HG03469 (cell line): ENCODE measurements around the gene PKMYT1.
"Not testable (repeated sequence)": the region's sequence is repeated elsewhere in the genome, so short reads cannot be mapped to it uniquely, and the experiment has no call there.

Experiments
- ATAC-seq: cut with Tn5 transposase; IDR thresholded peaks from one replicate; pipeline ENCODE4 v1.9.1; 2021; ENCODE audit warnings: mild to moderate bottlenecking, moderate library complexity, moderate number of reproducible peaks; ENCODE audit not compliant: unreplicated experiment

The PKMYT1 gene

DNA sequence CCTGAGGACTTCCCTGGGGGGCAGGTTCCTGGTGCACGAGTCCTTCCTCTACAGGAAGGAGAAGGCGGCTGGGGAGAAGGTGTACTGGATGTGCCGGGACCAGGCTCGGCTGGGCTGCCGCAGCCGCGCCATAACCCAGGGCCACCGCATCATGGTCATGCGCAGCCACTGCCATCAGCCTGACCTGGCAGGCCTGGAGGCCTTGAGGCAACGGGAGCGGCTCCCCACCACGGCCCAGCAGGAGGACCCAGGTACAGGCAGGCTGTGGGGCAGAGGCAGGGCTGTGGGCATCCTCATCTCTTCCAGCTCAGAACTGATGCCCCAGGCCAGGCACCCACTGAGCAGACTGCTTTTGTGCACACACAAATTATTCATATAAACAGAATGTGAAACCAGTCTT is 42.0 kb downstream of the PKMYT1 start:
- ATAC-seq, result no peak

DNA sequence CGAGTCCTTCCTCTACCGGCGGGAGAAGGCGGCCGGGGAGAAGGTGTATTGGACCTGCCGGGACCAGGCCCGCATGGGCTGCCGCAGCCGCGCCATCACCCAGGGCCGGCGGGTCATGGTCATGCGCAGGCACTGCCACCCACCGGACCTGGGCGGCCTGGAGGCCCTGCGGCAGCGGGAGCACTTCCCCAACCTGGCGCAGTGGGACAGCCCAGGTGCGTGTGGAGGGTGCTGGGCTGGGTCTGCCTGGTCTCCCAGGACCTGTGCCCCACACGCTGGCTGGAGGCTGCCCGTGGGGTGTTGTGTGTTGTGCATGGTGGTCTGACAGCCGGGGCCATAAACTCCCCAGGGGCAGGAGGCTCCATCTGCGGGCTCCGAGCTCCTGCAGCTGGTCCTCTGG is 43.1 kb downstream of the PKMYT1 start:
- no peak for ATAC-seq

DNA sequence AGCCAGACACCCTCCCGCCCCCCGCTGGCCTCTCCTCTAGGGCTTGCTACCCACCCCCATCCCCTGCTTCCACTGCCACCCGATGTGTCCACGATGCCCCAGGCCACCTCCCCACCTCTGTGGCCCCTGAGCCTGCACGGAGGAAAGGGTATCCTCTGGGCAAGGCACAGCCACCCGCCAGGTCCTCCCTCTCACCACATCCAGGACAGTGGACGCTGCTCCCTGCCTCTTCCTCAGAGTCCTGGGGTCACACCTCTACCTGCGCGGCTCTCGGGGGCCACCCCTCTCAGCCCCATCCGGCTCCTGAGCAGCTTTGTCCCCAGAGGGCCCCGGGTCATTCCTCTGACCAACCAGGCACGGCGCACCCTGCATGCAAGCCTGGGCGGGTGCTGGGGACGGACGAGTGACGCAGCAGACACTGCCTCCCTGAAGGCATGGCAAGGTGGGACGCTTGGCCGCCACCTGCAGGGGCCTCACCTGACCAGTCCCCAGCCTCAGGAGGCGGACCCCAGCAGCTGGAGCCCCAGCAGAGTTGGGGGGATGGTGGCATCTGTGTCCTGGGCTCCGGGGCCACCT is 43.7 kb downstream of the PKMYT1 start:
- ATAC-seq, result no peak

DNA sequence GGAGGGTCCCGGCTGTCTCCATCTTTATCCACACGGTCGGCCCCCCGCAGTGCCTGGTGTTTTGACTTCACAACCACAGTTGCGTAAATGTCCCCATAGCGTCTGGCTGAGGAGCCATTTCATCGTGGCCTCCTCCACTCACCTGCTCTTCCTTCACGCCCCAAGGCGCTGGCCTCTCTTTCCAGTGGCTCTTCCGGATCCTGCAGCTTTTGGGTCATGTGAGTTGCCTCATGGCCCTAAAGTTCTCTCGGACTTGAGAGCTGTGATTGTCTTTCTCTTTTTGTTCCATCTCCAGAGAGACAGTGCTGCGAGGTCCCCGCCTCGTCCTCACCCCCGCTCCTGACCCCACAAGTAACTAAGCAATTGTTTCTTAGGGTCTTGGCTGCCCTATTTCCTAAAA is 45.8 kb downstream of the PKMYT1 start:
- ATAC-seq, result no peak

DNA sequence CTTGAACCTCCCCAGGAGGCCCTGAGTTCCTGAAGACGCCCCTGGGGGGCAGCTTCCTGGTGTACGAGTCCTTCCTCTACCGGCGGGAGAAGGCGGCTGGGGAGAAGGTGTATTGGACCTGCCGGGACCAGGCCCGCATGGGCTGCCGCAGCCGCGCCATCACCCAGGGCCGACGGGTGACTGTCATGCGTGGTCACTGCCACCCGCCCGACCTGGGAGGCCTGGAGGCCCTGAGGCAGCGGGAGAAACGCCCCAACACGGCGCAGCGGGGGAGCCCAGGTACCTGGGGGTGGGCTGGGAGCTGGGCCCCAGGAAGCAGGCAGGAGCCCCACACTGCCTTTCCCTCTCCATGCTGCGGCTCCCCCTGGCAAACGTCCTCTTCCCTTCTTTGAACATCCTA is 46.5 kb downstream of the PKMYT1 start:
- no peak for ATAC-seq

DNA sequence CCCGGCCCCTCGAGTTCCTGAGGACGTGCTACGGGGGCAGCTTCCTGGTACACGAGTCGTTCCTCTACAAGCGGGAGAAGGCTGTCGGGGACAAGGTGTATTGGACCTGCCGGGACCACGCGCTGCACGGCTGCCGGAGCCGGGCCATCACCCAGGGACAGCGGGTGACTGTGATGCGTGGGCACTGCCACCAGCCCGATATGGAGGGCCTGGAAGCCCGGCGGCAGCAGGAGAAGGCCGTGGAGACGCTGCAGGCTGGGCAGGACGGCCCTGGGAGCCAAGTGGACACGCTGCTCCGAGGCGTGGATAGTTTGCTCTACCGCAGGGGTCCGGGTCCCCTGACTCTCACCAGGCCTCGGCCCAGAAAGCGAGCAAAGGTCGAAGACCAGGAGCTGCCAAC is 47.1 kb downstream of the PKMYT1 start:
- no peak for ATAC-seq

DNA sequence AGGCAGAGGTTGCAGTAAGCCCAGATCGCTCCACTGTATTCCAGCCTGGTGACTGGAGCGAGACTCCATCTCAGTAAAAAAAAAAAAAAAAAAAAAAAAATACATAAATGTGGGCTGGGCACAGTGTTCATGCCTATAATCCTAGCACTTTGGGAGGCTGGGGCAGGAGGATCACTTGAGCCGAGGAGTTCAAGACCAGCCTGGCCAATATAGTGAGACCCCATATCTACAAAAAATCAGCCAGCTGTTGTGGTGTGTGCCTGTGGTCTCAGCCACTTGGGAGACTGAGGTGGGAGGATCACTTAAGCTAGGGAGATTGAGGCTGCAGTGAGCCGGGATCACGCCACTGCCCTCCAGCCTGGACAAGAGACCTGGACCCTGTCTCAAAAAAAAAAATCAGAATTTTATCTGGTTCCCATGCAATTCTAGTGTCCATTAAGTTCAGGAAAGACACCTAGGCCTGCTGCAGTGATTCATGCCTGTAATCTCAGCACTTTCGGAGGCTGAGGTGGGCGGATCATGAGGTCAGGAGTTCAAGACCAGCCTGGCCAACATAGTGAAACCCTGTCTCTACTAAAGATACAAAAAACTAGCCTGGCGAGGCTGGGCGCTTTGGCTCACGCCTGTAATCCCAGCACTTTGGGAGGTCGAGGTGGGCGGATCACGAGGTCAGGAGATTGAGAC is 48.9 kb downstream of the PKMYT1 start:
- not testable (repeated sequence) for ATAC-seq

DNA sequence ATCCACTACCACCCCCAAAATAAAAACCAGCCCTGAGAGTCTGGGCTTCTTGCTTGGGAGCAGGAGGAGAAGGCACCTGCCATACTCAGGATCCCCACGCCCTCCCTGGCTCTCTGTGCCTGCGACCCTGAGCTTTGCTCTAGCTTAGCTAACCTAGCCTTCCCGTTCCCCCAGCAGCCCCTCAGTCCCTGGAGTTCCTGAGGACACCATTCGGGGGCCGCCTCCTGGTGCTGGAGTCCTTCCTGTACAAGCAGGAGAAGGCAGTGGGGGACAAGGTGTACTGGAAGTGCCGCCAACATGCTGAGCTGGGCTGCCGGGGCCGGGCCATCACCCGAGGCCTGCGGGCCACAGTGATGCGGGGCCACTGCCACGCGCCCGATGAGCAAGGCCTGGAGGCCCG is 50.0 kb downstream of the PKMYT1 start:
- no peak for ATAC-seq

DNA sequence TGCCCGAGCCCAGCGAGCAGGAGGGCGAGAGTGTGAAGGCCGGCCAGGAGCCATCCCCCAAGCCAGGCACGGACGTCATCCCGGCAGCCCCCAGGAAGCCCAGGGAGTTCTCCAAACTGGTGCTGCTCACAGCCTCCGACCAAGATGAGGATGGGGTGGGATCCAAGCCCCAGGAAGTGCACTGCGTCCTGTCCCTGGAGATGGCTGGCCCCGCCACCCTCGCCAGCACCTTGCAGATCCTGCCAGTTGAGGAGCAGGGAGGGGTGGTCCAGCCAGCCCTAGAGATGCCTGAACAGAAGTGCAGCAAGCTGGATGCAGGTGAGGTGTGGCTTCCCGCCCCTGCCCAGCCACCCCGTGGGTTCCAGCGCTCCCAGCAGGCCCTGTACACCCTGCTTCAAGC is 50.6 kb downstream of the PKMYT1 start:
- ATAC-seq, result no peak

DNA sequence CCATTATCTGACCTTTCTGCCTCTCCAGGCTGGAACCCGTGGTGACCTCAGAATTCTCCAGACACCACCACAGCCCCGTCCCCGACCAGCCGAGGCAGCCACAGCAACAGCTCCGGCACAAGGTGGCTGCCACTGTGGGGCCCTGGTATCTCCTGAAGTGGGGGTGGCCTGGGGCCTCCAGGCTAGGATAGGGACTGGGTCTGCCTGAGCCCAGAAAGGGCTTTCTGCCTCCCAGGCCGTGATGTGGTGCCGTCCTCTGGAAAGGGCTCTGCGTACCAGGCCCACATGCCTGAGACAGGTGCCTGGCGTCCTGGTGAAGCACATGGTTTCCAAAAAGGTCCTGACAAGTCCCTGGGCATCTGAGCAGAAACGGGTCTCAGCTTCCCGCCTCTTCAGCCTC is 51.5 kb downstream of the PKMYT1 start:
- ATAC-seq, result no peak

DNA sequence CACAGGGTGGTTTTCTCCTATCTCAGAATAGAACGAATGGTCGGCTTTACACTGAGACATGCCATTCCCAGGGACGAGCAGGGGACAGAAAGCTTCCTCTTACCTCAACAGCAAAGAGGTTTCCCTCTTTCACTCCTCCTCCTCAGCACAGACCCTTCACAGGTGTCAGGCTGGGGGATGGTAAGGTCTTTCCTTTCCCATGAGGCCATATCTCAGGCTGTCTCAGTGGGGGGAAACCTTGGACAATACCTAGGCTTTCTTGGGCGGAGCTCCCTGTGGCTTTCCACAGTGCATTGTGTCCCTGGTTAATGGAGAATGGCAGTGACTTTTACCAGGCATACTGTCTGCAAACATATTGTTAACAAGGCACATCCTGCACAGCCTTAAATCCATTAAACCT is 52.1 kb downstream of the PKMYT1 start:
- not testable (repeated sequence) for ATAC-seq

DNA sequence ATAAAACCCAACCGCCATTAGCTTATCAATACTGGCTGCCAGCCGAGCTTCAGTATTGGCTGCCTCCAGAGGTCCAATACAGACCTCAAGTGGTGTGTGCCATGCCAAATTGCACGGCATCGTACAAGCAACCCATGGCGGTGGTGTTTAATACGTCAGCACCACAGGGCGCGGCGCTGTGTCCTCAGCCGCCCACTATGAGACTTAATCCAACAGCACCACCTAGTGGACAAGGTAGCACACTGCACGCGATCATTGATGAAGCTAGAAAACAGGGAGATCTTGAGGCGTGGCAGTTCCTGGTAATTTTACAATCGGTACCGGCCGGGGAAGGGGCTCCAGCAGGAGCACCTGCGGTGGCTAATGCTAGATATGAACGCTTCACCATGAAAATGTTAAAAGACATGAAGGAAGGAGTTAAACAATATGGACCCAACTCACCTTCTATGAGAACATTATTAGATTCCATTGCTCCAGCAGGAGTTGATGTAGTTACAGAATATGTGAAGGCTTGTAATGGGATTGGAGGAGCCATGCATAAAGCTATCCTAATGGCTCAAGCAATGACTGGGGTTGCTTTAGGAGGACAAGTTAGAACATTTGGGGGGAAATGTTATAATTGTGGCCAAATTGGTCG is 53.1 kb downstream of the PKMYT1 start:
- peak; percentile 52 for ATAC-seq

DNA sequence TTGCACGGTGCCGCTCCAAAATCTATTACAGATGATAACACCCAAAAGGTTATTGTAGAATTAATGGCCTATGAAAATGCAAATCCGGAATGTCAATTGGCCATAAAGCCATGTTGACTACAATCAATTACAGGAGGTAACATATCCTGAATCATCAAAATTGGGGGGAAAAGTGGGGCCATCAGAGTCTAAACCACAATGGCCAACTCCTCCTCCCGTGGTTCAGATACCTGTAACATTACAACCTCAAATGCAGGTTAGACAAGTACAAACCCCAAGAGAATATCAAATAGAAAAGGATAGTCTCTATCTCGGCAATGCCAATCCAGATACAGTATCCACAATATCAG is 53.6 kb downstream of the PKMYT1 start:
- ATAC-seq, result no peak

DNA sequence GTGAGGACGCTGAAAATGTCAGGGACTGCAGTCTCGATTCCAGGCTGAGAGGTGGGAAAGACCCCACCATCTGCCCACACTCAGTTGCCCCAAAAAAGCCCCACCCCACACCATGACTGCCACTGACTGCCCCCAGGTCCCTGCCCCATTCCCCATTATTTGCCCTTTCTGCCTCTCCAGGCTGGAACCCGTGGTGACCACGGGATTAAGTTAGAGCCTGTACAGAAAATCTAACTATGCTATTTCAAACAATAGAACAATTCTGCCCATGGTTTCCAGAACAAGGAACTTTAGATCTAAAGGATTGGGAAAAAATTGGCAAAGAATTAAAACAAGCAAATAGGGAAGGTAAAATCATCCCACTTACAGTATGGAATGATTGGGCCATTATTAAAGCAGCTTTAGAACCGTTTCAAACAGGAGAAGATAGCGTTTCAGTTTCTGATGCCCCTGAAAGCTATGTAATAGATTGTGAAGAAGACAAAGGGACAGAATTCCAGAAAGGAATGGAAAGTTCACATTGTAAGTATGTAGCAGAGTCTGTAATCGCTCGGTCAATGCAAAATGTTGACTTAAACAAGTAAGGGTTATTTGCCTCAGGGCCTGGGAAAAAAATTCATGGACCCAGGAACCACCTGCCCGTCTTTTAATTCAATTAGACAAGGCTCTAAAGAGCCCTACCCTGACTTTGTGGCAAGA is 54.1 kb downstream of the PKMYT1 start:
- no peak for ATAC-seq

DNA sequence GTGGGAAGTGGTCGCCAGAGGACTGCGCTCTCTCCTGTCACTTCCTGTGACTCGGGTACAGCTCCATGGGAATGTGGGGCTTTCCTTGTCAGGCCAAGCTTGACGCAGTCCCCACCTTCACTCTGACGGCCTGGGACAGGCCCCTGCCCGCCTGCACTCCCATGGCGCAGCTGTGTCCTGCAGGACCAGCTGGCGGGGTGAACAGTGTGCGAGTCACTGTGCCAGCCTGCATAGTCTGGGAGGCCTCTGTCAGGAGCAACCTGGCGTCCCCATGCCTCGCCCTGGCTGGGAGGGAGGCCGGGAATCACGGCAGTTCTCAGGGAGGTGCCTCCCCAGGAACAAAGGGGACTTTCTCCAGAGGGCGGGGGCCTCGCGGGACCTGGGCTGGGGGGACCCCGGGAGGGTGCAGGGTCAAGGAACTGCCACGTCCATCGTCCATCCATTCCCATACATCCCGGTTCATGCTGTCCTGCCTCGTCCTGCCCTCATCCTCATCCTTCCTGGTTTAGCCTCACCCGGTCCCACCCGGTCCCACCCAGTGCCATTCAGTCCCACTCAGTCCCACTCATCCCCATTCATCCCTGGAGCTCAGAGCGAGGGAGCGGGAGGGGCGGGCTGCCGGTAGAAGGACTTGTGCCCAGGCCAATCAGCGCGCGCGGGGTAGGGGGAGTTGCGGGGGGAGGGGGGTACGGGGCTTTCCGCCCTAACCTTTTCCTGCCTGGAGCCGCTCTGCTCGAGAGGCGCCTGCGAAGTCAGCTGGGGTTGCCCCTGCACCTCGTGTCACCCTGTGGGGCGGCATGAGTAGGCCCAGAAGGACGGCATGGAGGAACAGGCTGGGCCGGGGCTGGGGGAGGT is 55.1 kb downstream of the PKMYT1 start:
- ATAC-seq, result no peak

DNA sequence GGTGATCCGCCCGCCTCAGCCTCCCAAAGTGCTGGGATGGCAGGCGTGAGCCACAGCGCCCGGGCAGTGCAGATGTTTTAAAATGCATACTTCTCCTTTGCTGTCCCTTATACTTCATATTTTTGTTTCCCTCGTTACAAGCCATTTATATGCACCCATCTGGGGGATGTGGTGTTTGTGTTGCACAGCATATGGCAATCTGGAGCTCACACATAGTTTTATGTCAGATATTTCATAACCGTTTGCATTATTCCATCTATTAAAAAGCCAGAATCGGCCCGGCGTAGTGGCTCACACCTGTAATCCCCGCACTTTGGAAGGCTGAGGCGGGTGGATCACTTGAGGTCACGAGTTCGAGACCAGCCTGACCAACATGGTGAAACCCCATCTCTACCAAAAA is 56.8 kb downstream of the PKMYT1 start:
- ATAC-seq, result no peak
